ENCODE results near the gene HSPA12B. TPM values are rescaled to one million over a fixed set of nuclear protein-coding genes. Genes with fewer than 3 reads are reported as not detected.

Gene HSPA12B
- total and polyA plus RNA-seq, 11 donors: 10.4 to 35.7 (median 14.3) TPM

GRCh38 chr20:3777381-3777715 is 44.9 kb downstream of the HSPA12B start:
- Histone ChIP-seq H3K27me3 (peaks cover 0 to 5% (median 0%) of the 10 kb centered on the region in 9 donors), H3K4me1 (peaks cover 0 to 28% (median 20%) of the 10 kb centered on the region in 12 donors), H3K27ac (peak overlapping the region in 2 of 12 donors; percentile 9 to 22), H3K36me3 (no peaks in the 10 kb centered on the region), H3K4me3 (peak overlapping the region; percentile 21 to 64 (median 50)), H3K9me3 (peaks cover 0 to 4% (median 0%) of the 10 kb centered on the region in 12 donors)
- TF ChIP-seq CTCF (IDR thresholded peaks at IDR 0.05) (no peak), POLR2A (IDR thresholded peaks at IDR 0.05) (no peak)
- WGBS, 4 donors: 11 to 18% (median 13%) methylated on average over 15 to 16 of the region's 16 CpGs
- DNase-seq: no peak
- ATAC-seq: peak in 1 of 4 donors; percentile 1
- intact Hi-C loops (cut with DNase I): loop anchor here in 3 of 10 donors (10.0 kb wide), 3 partner anchors 63 to 313 kb away; partner anchors contain the start of gene SIGLEC1 (in 1 of the 3)

- H3K4me1 ChIP-seq: peaks cover 0 to 28% (median 20%) of the 10 kb centered on the region in 12 donors
- WGBS, 4 donors: 3 to 13% (median 5%) methylated on average over 30 to 70 of the region's 70 CpGs
- peaks cover 0 to 4% (median 0%) of the 10 kb centered on the region in 12 donors for H3K9me3 ChIP-seq
- TF ChIP-seq POLR2A (IDR thresholded peaks at IDR 0.05) (no peak), CTCF (IDR thresholded peaks at IDR 0.05) (peak in 1 of 12 donors; percentile 10)
- DNase-seq (peak; percentile 66 to 89 (median 73)), ATAC-seq (peak in 3 of 4 donors; percentile 60 to 74 (median 71))
- H3K36me3 ChIP-seq: peaks cover 0 to 4% (median 0%) of the 10 kb centered on the region in 9 donors
- H3K27ac ChIP-seq: peak overlapping the region in 2 of 12 donors; percentile 9 to 22
- peak overlapping the region; percentile 21 to 64 (median 50) for H3K4me3 ChIP-seq
- H3K27me3 ChIP-seq: peaks cover 0 to 5% (median 0%) of the 10 kb centered on the region in 9 donors
- intact Hi-C loops (cut with DNase I): loop anchor here in 3 of 10 donors (10.0 kb wide), 3 partner anchors 63 to 313 kb away; partner anchors contain the start of gene SIGLEC1 (in 1 of the 3)
Observed at GRCh38 chr20:3777716-3778629, 45.5 kb downstream of the HSPA12B start.

- H3K4me3 ChIP-seq: no peak overlapping the region
- peaks cover 0 to 34% (median 25%) of the 10 kb centered on the region in 12 donors for H3K4me1 ChIP-seq
- TF ChIP-seq POLR2A (IDR thresholded peaks at IDR 0.05) (no peak), CTCF (IDR thresholded peaks at IDR 0.05) (no peak)
- WGBS, 4 donors: 28 to 51% (median 41%) methylated on average over 17 to 18 of the region's 18 CpGs
- DNase-seq (peak in 2 of 5 donors; percentile 22 to 50), ATAC-seq (no peak)
- intact Hi-C loops (cut with DNase I): loop anchor here in 3 of 10 donors (10.0 kb wide), 3 partner anchors 64 to 314 kb away; partner anchors contain the start of gene SIGLEC1 (in 1 of the 3)
- H3K9me3 ChIP-seq: peaks cover 0 to 4% (median 0%) of the 10 kb centered on the region in 12 donors
- no peak overlapping the region for H3K27ac ChIP-seq
- H3K27me3 ChIP-seq: peaks cover 0 to 5% (median 0%) of the 10 kb centered on the region in 9 donors
- H3K36me3 ChIP-seq: peaks cover 0 to 4% (median 0%) of the 10 kb centered on the region in 9 donors
Observed at GRCh38 chr20:3778976-3779375, 46.5 kb downstream of the HSPA12B start.

All from heart left ventricle (tissue), 16 donors.